ENCODE data around the gene NMUR1. TPM values are rescaled to one million over a fixed set of nuclear protein-coding genes. Genes with fewer than 3 reads are reported as not detected.
A peak's percentile ranks its signal among the peaks of the same experiment; 100 is the strongest.

Gene NMUR1
- total RNA-seq, 2 experiments from 2014 or later = not detected

GRCh38 chr2:231545105-231545902, 15.1 kb upstream of the NMUR1 start:
- H3K4me1 ChIP-seq (ENCODE audit: insufficient read depth, low read length, poor library complexity, severe bottlenecking) = peaks cover 18% of the 10 kb centered on the region
- TF ChIP-seq EZH2phosphoT487 (IDR thresholded peaks at IDR 0.05; ENCODE audit: borderline replicate concordance, low read depth, low read length) (no peak), CTCF (conservative IDR thresholded peaks at IDR 0.05; ENCODE audit: low read length) (no peak)
- DNase-seq (ENCODE audit: low spot score) = peak; percentile 85
- CTCF ChIA-PET (ENCODE audit: unreplicated experiment) = interaction anchor here (0.5 kb wide), 1 partner anchor 70 kb away, joined by 4 read pairs; no protein-coding TSS in a partner anchor
- H3K36me3 ChIP-seq (ENCODE audit: insufficient read depth, low read length) = no peaks in the 10 kb centered on the region
- H3K4me3 ChIP-seq (ENCODE audit: low read depth, low read length, poor library complexity, severe bottlenecking) = peak overlapping the region; percentile 40
- peak overlapping the region; percentile 76 for H3K27ac ChIP-seq (ENCODE audit: low read depth, low read length, poor library complexity, severe bottlenecking)
- no peaks in the 10 kb centered on the region for H4K20me1 ChIP-seq (ENCODE audit: insufficient read depth, low read length)
- no TSS peak for BruUV-seq (replicated peaks)
- POLR2A ChIA-PET = interaction anchor here (0.6 to 1.8 kb wide), 7 partner anchors 10 to 81 kb away, joined by 3 to 8 read pairs (median 4); partner anchors contain the start of gene NCL
- H3K79me2 ChIP-seq (ENCODE audit: insufficient read depth, low read depth, low read length) = no peaks in the 10 kb centered on the region
- H2AFZ ChIP-seq (ENCODE audit: low read length) = peak overlapping the region; percentile 94
- no peaks in the 10 kb centered on the region for H3K9me2 ChIP-seq (ENCODE audit: insufficient read depth, low read length)
- intact Hi-C loops (cut with micrococcal nuclease; ENCODE audit: unreplicated experiment) = no loop called here
- peaks cover 16% of the 10 kb centered on the region for H3K9me3 ChIP-seq (ENCODE audit: low read length)
- peak overlapping the region; percentile 55 for H3K4me2 ChIP-seq (ENCODE audit: low read length)

GRCh38 chr2:231542136-231542535, 11.9 kb upstream of the NMUR1 start:
- Histone ChIP-seq H3K79me2 (ENCODE audit: insufficient read depth, low read depth, low read length) (no peaks in the 10 kb centered on the region), H3K4me1 (ENCODE audit: insufficient read depth, low read length, poor library complexity, severe bottlenecking) (peaks cover 18% of the 10 kb centered on the region), H3K36me3 (ENCODE audit: insufficient read depth, low read length) (no peaks in the 10 kb centered on the region), H3K4me3 (ENCODE audit: low read depth, low read length, poor library complexity, severe bottlenecking) (no peak overlapping the region), H3K27ac (ENCODE audit: low read depth, low read length, poor library complexity, severe bottlenecking) (no peak overlapping the region), H4K20me1 (ENCODE audit: insufficient read depth, low read length) (no peaks in the 10 kb centered on the region), H3K4me2 (ENCODE audit: low read length) (no peak overlapping the region), H3K9me2 (ENCODE audit: insufficient read depth, low read length) (no peaks in the 10 kb centered on the region), H2AFZ (ENCODE audit: low read length) (no peak overlapping the region), H3K9me3 (ENCODE audit: low read length) (peaks cover 16% of the 10 kb centered on the region)
- intact Hi-C loops (cut with micrococcal nuclease; ENCODE audit: unreplicated experiment) = no loop called here
- BruUV-seq (replicated peaks) = no TSS peak
- POLR2A ChIA-PET = no interaction called here
- TF ChIP-seq EZH2phosphoT487 (IDR thresholded peaks at IDR 0.05; ENCODE audit: borderline replicate concordance, low read depth, low read length) (no peak), CTCF (conservative IDR thresholded peaks at IDR 0.05; ENCODE audit: low read length) (no peak)
- DNase-seq (ENCODE audit: low spot score) = no peak
- CTCF ChIA-PET (ENCODE audit: unreplicated experiment) = no interaction called here

GRCh38 chr2:231541645-231542044, 11.4 kb upstream of the NMUR1 start:
- no peak overlapping the region for H3K27ac ChIP-seq (ENCODE audit: low read depth, low read length, poor library complexity, severe bottlenecking)
- H4K20me1 ChIP-seq (ENCODE audit: insufficient read depth, low read length) = no peaks in the 10 kb centered on the region
- BruUV-seq (replicated peaks) = no TSS peak
- H3K9me3 ChIP-seq (ENCODE audit: low read length) = peaks cover 16% of the 10 kb centered on the region
- no peak for TF ChIP-seq EZH2phosphoT487 (IDR thresholded peaks at IDR 0.05; ENCODE audit: borderline replicate concordance, low read depth, low read length)
- peak; percentile 73 for TF ChIP-seq CTCF (conservative IDR thresholded peaks at IDR 0.05; ENCODE audit: low read length)
- peaks cover 18% of the 10 kb centered on the region for H3K4me1 ChIP-seq (ENCODE audit: insufficient read depth, low read length, poor library complexity, severe bottlenecking)
- DNase-seq (ENCODE audit: low spot score) = peak; percentile 43
- no peak overlapping the region for H2AFZ ChIP-seq (ENCODE audit: low read length)
- no peak overlapping the region for H3K4me2 ChIP-seq (ENCODE audit: low read length)
- CTCF ChIA-PET (ENCODE audit: unreplicated experiment) = no interaction called here
- intact Hi-C loops (cut with micrococcal nuclease; ENCODE audit: unreplicated experiment) = no loop called here
- H3K4me3 ChIP-seq (ENCODE audit: low read depth, low read length, poor library complexity, severe bottlenecking) = no peak overlapping the region
- H3K79me2 ChIP-seq (ENCODE audit: insufficient read depth, low read depth, low read length) = no peaks in the 10 kb centered on the region
- POLR2A ChIA-PET = no interaction called here
- H3K36me3 ChIP-seq (ENCODE audit: insufficient read depth, low read length) = no peaks in the 10 kb centered on the region
- H3K9me2 ChIP-seq (ENCODE audit: insufficient read depth, low read length) = no peaks in the 10 kb centered on the region
